K562 (cell line): Measurements from ENCODE around the gene EPHB2. TPM values are rescaled to one million over a fixed set of nuclear protein-coding genes. Genes with fewer than 3 reads are reported as not detected.
"Not testable (repeated sequence)": the region's sequence is repeated elsewhere in the genome, so short reads cannot be mapped to it uniquely, and the experiment has no call there.

Source experiments
- ATAC-seq: fragments of 200-7000 bp; cut with Tn5 transposase; 3 replicates; pipeline ENCODE4 v1.9.1; 2020; ENCODE audit warnings: moderate library complexity
- BruUV-seq: library from RNA; stranded (reverse); fragments of 400-500 nt; replicated peaks from 2 replicates; lab custom pipeline; 2021; lab: Mats Ljungman, UMichigan
- CTCF ChIA-PET: fragments of 300-600 bp; formaldehyde crosslinking; extraction: SDS; loops from one replicate; lab custom pipeline; 2021; ENCODE audit warnings: low intra/inter-chr PET ratio; lab: Yijun Ruan, JAX
- POLR2A ChIA-PET: fragments of 300-600, 350-650 bp; sonication (Branson Sonifier 250); formaldehyde crosslinking; extraction: SDS; loops from one replicate; lab custom pipeline; 2021; ENCODE audit warnings: antibody characterized with exemption, inconsistent platforms; lab: Yijun Ruan, JAX
- DNase-seq, 4 experiments: peaks; one replicate each; pipeline versions ENCODE4 v3.0.0 to v3.0.0-alpha.2; 2011 to 2018; ENCODE audit warnings: low spot score in 3 of 4, mixed read lengths in 3 of 4; ENCODE audit errors: extremely low read depth in 1 of 4
- FAIRE-seq: peaks from 2 replicates; lab custom pipeline; 2011; peaks lifted over from hg19 to GRCh38; lab: Jason Lieb, UNC
- H2AFZ ChIP-seq: 2 replicates; pipeline ENCODE4 v1.6.0; 2011; ENCODE audit warnings: low read depth, low read length, control low read depth, inconsistent platforms
- H3K27ac ChIP-seq: fragments of 200-600 bp; 3 replicates; pipeline ENCODE4 v1.8.0; 2011; ENCODE audit warnings: low read depth, mild to moderate bottlenecking, control low read depth, inconsistent platforms, low read length, moderate library complexity, mixed read lengths; ENCODE audit errors: extremely low read depth
- H3K27me3 ChIP-seq, 2 experiments: fragments of 300-600 bp in 1 of 2; 2 replicates in 1 of 2; 3 replicates in 1 of 2; pipeline versions ENCODE4 v1.6.0 to v1.8.0; 2011; ENCODE audit warnings: inconsistent platforms in 2 of 2, low read length in 2 of 2, mild to moderate bottlenecking in 1 of 2, mixed read lengths in 1 of 2, moderate library complexity in 1 of 2; ENCODE audit not compliant: control insufficient read depth in 2 of 2, insufficient read depth in 2 of 2
- H3K36me3 ChIP-seq: fragments of 300-600 bp; 3 replicates; pipeline ENCODE4 v1.8.0; 2011; ENCODE audit warnings: mild to moderate bottlenecking, low read length, inconsistent platforms; ENCODE audit not compliant: control insufficient read depth, insufficient read depth
- H3K4me1 ChIP-seq, 2 experiments: fragments of 200-600 bp in 1 of 2; replicated peaks in 1 of 2; 2 replicates in 1 of 2; 3 replicates in 1 of 2; pipeline versions ENCODE4 v1.5.1 to v1.8.0; 2011; ENCODE audit warnings: inconsistent platforms in 2 of 2, low read length in 2 of 2, mild to moderate bottlenecking in 1 of 2, mixed read lengths in 1 of 2, moderate library complexity in 1 of 2; ENCODE audit not compliant: control insufficient read depth in 2 of 2, insufficient read depth in 2 of 2
- H3K4me2 ChIP-seq: 2 replicates; pipeline ENCODE4 v1.6.1; 2011; ENCODE audit warnings: low read length, control low read depth, inconsistent platforms, mixed read lengths; ENCODE audit not compliant: insufficient read depth
- H3K4me3 ChIP-seq: fragments of 200-600 bp; sonication (generic), shearing (Covaris generic); 2 replicates; pipeline ENCODE4 v1.5.1; 2016; ENCODE audit warnings: control low read depth, inconsistent platforms
- H3K79me2 ChIP-seq: fragments of 200-600 bp; 3 replicates; pipeline ENCODE4 v1.8.0; 2011; ENCODE audit warnings: low read length, inconsistent platforms; ENCODE audit not compliant: control insufficient read depth, insufficient read depth
- H3K9ac ChIP-seq, 2 experiments: 2 replicates each; pipeline versions ENCODE4 v1.6.0 to v1.6.1; 2011; ENCODE audit warnings: low read depth in 2 of 2, low read length in 2 of 2, control low read depth in 1 of 2, inconsistent platforms in 1 of 2, mild to moderate bottlenecking in 1 of 2, mixed read lengths in 1 of 2; ENCODE audit not compliant: insufficient read depth in 1 of 2
- H3K9me1 ChIP-seq: one replicate; pipeline ENCODE4 v1.6.0; 2011; ENCODE audit warnings: inconsistent platforms, mild to moderate bottlenecking, low read length, moderate library complexity; ENCODE audit not compliant: control insufficient read depth, insufficient read depth
- H3K9me3 ChIP-seq: replicated peaks from 2 replicates; pipeline ENCODE4 v1.5.1; 2011; ENCODE audit warnings: low read depth, low read length, inconsistent platforms; ENCODE audit not compliant: control insufficient read depth, insufficient read depth
- H4K20me1 ChIP-seq: replicated peaks from 2 replicates; pipeline ENCODE4 v1.6.1; 2011; ENCODE audit warnings: low read length, inconsistent platforms, mixed read lengths; ENCODE audit not compliant: control insufficient read depth, insufficient read depth
- GABPA ChIP-seq: fragments of 200-800 bp; sonication (Bioruptor generic); conservative IDR thresholded peaks from 2 replicates; pipeline ENCODE4 v1.6.1; 2016; ENCODE audit warnings: low read depth, missing genetic modification characterization, missing compliant biosample characterization
- MBD2 ChIP-seq: sonication (generic); IDR thresholded peaks from 2 replicates; pipeline ENCODE4 v1.6.1; 2016; ENCODE audit warnings: low read depth, borderline replicate concordance
- ZKSCAN1 ChIP-seq: fragments of 150-350 bp; IDR thresholded peaks from 2 replicates; pipeline ENCODE4 v1.6.1; 2016; ENCODE audit warnings: low read depth, low read length
- ZNF444 ChIP-seq: fragments of 250-450 bp; sonication (Bioruptor Pico); IDR thresholded peaks from 2 replicates; pipeline ENCODE4 v1.4.0; 2020; ENCODE audit warnings: mild to moderate bottlenecking, moderate library complexity
- ZNF512 ChIP-seq: IDR thresholded peaks from 2 replicates; pipeline ENCODE4 v1.6.1; 2016; ENCODE audit warnings: missing genetic modification characterization, missing compliant biosample characterization
- WGBS: fragments of 100-300 bp; shearing (Covaris generic); methylation state at CpG from one replicate; pipeline ENCODE4 v1.1.6; 2016; ENCODE audit warnings: low coverage, mixed read lengths; ENCODE audit not compliant: insufficient coverage; ENCODE audit errors: missing lambda C conversion rate; 5-methylcytosine and 5-hydroxymethylcytosine counted together
- in situ Hi-C: fragments of 300-500 bp; cut with MboI; formaldehyde crosslinking; loops from 4 replicates; pipeline ENCODE4 v1.15.0; 2018; ENCODE audit warnings: inconsistent platforms, mixed read lengths
- intact Hi-C: fragments of 100-400 bp; cut with micrococcal nuclease; formaldehyde crosslinking; loops from 2 replicates; pipeline ENCODE4 v1.14.2; 2022
- polyA plus RNA-seq, 8 experiments: library from polyadenylated mRNA; depleted of rRNA in 4 of 8; stranded (reverse) in 5 of 8; unstranded in 3 of 8; fragments of >200 nt; fragmentation: Nextera tagmentation in 2 of 8; fragmentation: Illumina TruSeq in 1 of 8; extraction: Ambion mirVana in 2 of 8; extraction: Trizol in 1 of 8; gene quantifications; 2 replicates each; pipeline versions ENCODE4 v1.2.1 to v1.2.3, GENCODE V29; 2011 to 2014; ENCODE audit warnings: inconsistent platforms in 1 of 8, missing spikeins in 1 of 8
- total RNA-seq, 7 experiments: library from RNA; depleted of rRNA in 6 of 7; stranded (reverse); fragments of >200 nt in 6 of 7; fragmentation: Illumina TruSeq in 2 of 7; extraction: Trizol in 2 of 7; gene quantifications; 2 replicates each; pipeline versions ENCODE4 v1.2.1 to v1.2.3, GENCODE V29; 2011 to 2021; ENCODE audit warnings: low replicate concordance in 1 of 7

EPHB2 gene
- total and polyA plus RNA-seq, 9 of the 15 experiments (the other 6 are each of a cell fraction or from before 2014, with no cell fraction given): not detected

GRCh38 chr1:22668840-22669239 is 41.8 kb upstream of the EPHB2 start:
- ATAC-seq, CTCF ChIA-PET, in situ Hi-C loops, H3K9ac ChIP-seq, H3K36me3 ChIP-seq, FAIRE-seq, H3K79me2 ChIP-seq, H3K9me1 ChIP-seq, H3K27ac ChIP-seq, POLR2A ChIA-PET, H3K4me3 ChIP-seq, intact Hi-C loops, H3K4me1 ChIP-seq, H3K4me2 ChIP-seq, BruUV-seq, H2AFZ ChIP-seq, H3K9me3 ChIP-seq, H4K20me1 ChIP-seq, DNase-seq: not testable (repeated sequence)
- peak; percentile 56; the same call in 1 of the 2 replicates for TF ChIP-seq ZNF512 (tag)
- peaks cover 5 to 52% of the 10 kb centered on the region in 2 experiments; a peak in 3 of 5 replicates for H3K27me3 ChIP-seq
- 0% methylated on average over 2 of the region's 2 CpGs for WGBS

- FAIRE-seq (no peak), ATAC-seq (no peak), DNase-seq (no peak)
- CTCF ChIA-PET: no interaction called here
- no peak overlapping the region for H3K27ac ChIP-seq
- no peaks in the 10 kb centered on the region for H3K79me2 ChIP-seq
- TF ChIP-seq ZKSCAN1: peak; percentile 78
- TF ChIP-seq GABPA (tag): no peak
- TF ChIP-seq ZNF444 (CRISPR knock-in tag): no peak
- no peak for TF ChIP-seq MBD2
- H3K4me2 ChIP-seq: no peak overlapping the region
- peaks cover 2 to 44% of the 10 kb centered on the region in 2 experiments; a peak in 3 of 5 replicates for H3K27me3 ChIP-seq
- POLR2A ChIA-PET: interaction anchor here (0.6 kb wide), 2 partner anchors 84 to 999 kb away, joined by 4 read pairs; no protein-coding TSS in a partner anchor
- no peaks in the 10 kb centered on the region for H3K9me3 ChIP-seq
- intact Hi-C loops (no loop called here), in situ Hi-C loops (no loop called here)
- peak overlapping the region in 1 of 2 experiments; percentile 5; a peak in 1 of 4 replicates for H3K9ac ChIP-seq
- no TSS peak for BruUV-seq
- H3K36me3 ChIP-seq: no peaks in the 10 kb centered on the region
- H4K20me1 ChIP-seq: no peaks in the 10 kb centered on the region; the same call in none of the 2 replicates
- WGBS: 1% methylated on average over 12 of the region's 12 CpGs
- no peak overlapping the region for H2AFZ ChIP-seq
- no peak overlapping the region for H3K4me3 ChIP-seq
- H3K4me1 ChIP-seq: no peaks in the 10 kb centered on the region
- no peaks in the 10 kb centered on the region for H3K9me1 ChIP-seq
Measured at GRCh38 chr1:22670352-22670975, 40.2 kb upstream of the EPHB2 start.
